A549 (cell line): ENCODE data around the gene AJUBA.

ENCODE experiments used
- FOSL2 ChIP-seq, 2 experiments: fragments of 450-650 bp in 1 of 2; fragments of >200 bp in 1 of 2; sonication (Bioruptor Twin) in 1 of 2; formaldehyde crosslinking; IDR thresholded peaks; 2 replicates each; pipeline versions ENCODE4 v1.5.0 to v1.6.1; 2016 to 2020; ENCODE audit warnings: mild to moderate bottlenecking in 1 of 2, moderate library complexity in 1 of 2
- HDAC2 ChIP-seq: fragments of 200-600 bp; sonication (generic); IDR thresholded peaks from 2 replicates; pipeline ENCODE4 v1.6.1; 2016
- HOXA7 ChIP-seq: fragments of 250-450 bp; sonication (Bioruptor Pico); IDR thresholded peaks from 2 replicates; pipeline ENCODE4 v1.5.0; 2020; ENCODE audit warnings: mild to moderate bottlenecking, moderate library complexity
- JUN ChIP-seq, 2 experiments: fragments of >200 bp; sonication (Bioruptor Twin); formaldehyde crosslinking; IDR thresholded peaks; 2 replicates in 1 of 2; 3 replicates in 1 of 2; pipeline ENCODE4 v1.6.1; 2016 to 2017
- KDM5A ChIP-seq: fragments of 200-600 bp; sonication (generic); IDR thresholded peaks from 2 replicates; pipeline ENCODE4 v1.6.1; 2016; ENCODE audit warnings: antibody characterized with exemption, mild to moderate bottlenecking
- POLR2A ChIP-seq: IDR thresholded peaks from 2 replicates; pipeline ENCODE4 v1.6.1; 2012; ENCODE audit warnings: mild to moderate bottlenecking, low read length
- RFX5 ChIP-seq: fragments of 450-650 bp; IDR thresholded peaks from 2 replicates; pipeline ENCODE4 v1.7.1; 2014; ENCODE audit warnings: antibody characterized with exemption, mild to moderate bottlenecking, moderate library complexity
- TF ChIP-seq, protein P1 (sequence below): fragments of 450-650 bp; IDR thresholded peaks from 2 replicates; pipeline ENCODE4 v1.6.1; 2014; ENCODE audit warnings: antibody characterized with exemption
- TF ChIP-seq, protein P2 (sequence below): fragments of >200 bp; sonication (Bioruptor Twin); formaldehyde crosslinking; IDR thresholded peaks from 3 replicates; pipeline ENCODE4 v1.5.1; 2016

DNA sequence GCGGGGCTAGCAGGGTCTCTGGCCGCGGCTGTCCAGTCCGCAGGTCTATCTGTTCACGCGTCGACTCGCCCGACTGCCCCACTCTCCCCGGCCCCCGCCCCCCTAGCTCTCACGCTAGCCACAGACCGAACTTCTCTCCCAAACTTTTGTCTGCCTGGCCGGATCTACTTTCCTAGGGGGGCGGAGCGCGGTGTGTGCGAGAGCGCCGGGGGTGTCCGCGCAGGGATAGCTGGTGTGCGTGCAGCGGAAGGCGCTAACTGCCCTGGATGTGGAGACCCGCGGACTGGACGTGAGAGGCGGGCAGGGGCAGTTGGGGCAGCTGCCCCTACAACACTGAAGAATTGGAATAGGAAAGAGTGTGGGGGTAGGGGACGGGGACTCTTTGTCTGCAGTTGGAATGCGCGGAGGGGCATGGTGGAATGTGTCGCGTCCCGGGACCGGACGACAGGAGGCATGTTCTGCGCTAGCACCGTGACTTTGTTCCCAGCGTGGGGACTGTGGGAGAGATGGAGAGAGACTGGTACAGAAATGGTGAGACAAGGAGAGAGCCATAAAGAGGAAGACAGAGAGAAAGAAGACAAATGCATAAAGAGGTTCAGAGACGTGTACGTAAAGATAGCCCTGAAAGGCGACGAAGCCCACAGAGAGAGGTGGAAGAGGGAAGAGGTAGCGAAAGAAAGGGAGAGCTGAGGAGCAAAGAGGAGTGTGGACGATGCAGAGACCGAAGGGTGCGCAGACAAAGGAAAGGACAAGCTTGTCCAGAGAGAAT lies at the start of gene AJUBA:
- no peak; the same call in 1 of the 2 replicates for TF ChIP-seq HDAC2
- TF ChIP-seq HOXA7 (CRISPR knock-in tag) = no peak
- peak; percentile 61 for TF ChIP-seq POLR2A
- TF ChIP-seq, protein P1, sequence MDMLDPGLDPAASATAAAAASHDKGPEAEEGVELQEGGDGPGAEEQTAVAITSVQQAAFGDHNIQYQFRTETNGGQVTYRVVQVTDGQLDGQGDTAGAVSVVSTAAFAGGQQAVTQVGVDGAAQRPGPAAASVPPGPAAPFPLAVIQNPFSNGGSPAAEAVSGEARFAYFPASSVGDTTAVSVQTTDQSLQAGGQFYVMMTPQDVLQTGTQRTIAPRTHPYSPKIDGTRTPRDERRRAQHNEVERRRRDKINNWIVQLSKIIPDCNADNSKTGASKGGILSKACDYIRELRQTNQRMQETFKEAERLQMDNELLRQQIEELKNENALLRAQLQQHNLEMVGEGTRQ = no peak
- TF ChIP-seq, protein P2, sequence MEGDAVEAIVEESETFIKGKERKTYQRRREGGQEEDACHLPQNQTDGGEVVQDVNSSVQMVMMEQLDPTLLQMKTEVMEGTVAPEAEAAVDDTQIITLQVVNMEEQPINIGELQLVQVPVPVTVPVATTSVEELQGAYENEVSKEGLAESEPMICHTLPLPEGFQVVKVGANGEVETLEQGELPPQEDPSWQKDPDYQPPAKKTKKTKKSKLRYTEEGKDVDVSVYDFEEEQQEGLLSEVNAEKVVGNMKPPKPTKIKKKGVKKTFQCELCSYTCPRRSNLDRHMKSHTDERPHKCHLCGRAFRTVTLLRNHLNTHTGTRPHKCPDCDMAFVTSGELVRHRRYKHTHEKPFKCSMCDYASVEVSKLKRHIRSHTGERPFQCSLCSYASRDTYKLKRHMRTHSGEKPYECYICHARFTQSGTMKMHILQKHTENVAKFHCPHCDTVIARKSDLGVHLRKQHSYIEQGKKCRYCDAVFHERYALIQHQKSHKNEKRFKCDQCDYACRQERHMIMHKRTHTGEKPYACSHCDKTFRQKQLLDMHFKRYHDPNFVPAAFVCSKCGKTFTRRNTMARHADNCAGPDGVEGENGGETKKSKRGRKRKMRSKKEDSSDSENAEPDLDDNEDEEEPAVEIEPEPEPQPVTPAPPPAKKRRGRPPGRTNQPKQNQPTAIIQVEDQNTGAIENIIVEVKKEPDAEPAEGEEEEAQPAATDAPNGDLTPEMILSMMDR = no peak
- TF ChIP-seq FOSL2 (IDR thresholded peaks at IDR 0.05) = no peak
- TF ChIP-seq FOSL2 (CRISPR knock-in tag; IDR thresholded peaks at IDR 0.05) = peak; percentile 21; the same call in 1 of the 2 replicates
- TF ChIP-seq KDM5A = no peak
- peak; percentile 76 to 80; a peak in 4 of 5 replicates for TF ChIP-seq JUN (IDR thresholded peaks at IDR 0.05)
- no peak for TF ChIP-seq RFX5
